PC-3 (cell line): ENCODE data around the gene ERAP2.

Experiments used
- CTCF ChIP-seq: fragments of 300-600 bp; sonication (generic); conservative IDR thresholded peaks from 2 replicates; pipeline ENCODE4 v1.5.1; 2017; ENCODE audit warnings: antibody characterized with exemption, low read depth, mild to moderate bottlenecking, low read length
- EZH2 ChIP-seq: fragments of 300-600 bp; sonication (generic); IDR thresholded peaks from one replicate; pipeline ENCODE4 v1.6.1; 2017; ENCODE audit warnings: antibody characterized with exemption, mild to moderate bottlenecking, low read length; ENCODE audit not compliant: unreplicated experiment
- EZH2phosphoT487 ChIP-seq: fragments of 300-600 bp; sonication (generic); IDR thresholded peaks from 2 replicates; pipeline ENCODE4 v1.6.1; 2018; ENCODE audit warnings: mild to moderate bottlenecking, antibody characterized with exemption, low read length, borderline replicate concordance

GRCh38 chr5:96864922-96865530 is 11.3 kb upstream of the ERAP2 start:
- no peak for TF ChIP-seq CTCF
- TF ChIP-seq EZH2: no peak
- TF ChIP-seq EZH2phosphoT487: no peak
